Fibroblast of skin of right quadriceps (primary cell): ENCODE data around the gene RPL10A.

Source experiments
- DNase-seq: peaks from one replicate; pipeline ENCODE4 v3.0.0-alpha.2; 2013

RPL10A gene

GRCh38 chr6:35493307-35493983 lies 25.2 kb downstream of the RPL10A start:
- no peak for DNase-seq

DNA sequence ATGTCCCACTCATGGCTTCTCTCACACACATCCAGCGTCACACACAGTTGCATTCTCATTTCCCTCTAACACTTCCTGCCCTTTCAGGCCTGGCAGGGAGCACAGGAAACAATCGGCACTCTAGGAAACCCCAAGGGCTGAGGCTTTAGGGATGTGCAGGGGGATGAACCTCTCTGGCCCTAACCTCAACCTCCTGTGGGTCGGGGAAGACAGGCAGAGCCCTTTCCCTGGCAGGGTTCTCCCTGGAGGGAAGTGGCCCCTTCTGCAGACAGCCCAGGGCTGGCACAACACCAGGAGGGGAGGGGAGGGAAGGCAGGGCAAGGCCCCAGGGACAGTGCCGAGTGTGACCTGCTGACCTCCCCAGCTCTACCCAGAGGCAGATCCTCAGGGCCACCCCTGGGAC lies 26.0 kb downstream of the RPL10A start:
- no peak for DNase-seq

GRCh38 chr6:35495258-35496035 lies 27.2 kb downstream of the RPL10A start:
- DNase-seq = no peak

DNA sequence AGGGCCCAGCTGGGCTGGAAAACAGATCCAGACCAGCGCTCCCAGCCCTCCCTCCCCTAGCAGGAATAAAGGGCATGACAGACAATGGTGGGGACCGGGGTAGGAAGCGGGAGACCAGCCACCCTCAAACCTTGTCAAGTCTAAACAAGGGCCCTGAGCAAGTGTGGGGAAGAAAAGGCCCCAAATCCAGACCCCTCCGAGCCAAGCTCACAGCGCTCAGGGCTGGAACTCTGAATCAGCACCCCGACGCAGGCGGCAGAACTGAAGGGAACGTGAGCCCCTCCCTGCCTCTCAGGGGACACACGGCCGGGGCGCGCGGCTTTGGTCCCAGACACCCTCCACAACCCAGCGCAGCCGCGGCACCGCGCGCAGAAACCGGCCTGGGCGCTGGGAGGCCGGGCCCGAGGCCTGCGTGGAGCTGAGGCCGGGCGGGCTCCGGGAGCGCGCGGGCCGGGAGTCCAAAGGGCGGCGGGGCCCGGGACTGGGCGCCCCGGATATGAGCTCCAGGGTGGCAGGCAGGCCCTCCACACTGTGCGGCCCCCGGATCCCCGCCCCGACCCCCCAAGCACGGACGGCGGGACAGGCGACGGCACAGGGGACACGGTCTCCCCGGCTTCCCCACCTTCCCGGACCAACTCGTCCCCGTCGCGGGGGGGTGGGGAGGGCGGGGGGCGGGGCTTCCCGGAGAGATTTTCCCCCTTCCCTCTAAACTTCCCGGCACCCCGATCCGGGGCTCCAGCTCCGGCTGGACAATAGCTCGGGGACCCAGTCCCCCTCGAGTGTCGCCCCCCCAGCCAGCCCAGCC lies 28.0 kb downstream of the RPL10A start:
- DNase-seq = no peak

DNA sequence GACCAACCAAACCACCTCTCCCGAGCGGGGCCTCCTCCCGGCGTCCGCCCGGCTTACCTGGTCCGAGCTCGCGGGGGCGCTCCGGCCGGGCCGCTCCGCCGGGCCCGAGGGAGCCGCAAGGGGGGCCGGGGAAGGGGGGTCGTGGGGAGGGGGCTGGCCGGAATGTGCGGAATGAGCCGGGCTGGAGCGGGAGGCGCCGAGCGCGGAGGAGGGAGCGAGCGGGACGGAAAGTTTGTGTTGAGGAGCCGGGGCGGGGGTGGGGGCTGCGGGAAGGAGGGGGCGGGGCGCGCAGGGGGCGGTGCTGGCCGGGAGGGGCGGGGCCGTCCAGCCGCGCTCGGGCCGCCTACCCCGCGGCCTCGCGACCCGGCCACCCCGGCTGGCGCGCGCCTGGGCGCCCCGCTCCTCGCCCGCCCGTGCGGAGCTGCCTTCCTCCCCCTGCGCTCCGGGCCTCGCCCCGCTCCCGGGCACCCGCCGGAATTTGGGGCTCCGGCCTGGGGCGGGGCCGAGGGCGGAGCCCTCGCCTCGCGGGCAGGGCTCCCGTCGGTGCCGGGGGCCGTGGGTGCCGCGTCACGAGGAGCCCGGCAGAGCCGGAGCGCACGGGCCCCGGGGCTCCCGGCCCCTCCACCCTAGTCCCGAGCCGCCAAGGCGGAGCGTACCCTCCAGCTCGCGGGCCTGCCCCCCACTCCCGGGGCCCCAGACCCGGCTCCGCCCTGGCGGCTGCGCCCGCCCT lies 28.8 kb downstream of the RPL10A start, which contains the start of gene TEAD3:
Gene TEAD3, minus strand, starts transcription at position 239 of the 730 bp plus-strand sequence.
- peak; percentile 77 for DNase-seq

DNA sequence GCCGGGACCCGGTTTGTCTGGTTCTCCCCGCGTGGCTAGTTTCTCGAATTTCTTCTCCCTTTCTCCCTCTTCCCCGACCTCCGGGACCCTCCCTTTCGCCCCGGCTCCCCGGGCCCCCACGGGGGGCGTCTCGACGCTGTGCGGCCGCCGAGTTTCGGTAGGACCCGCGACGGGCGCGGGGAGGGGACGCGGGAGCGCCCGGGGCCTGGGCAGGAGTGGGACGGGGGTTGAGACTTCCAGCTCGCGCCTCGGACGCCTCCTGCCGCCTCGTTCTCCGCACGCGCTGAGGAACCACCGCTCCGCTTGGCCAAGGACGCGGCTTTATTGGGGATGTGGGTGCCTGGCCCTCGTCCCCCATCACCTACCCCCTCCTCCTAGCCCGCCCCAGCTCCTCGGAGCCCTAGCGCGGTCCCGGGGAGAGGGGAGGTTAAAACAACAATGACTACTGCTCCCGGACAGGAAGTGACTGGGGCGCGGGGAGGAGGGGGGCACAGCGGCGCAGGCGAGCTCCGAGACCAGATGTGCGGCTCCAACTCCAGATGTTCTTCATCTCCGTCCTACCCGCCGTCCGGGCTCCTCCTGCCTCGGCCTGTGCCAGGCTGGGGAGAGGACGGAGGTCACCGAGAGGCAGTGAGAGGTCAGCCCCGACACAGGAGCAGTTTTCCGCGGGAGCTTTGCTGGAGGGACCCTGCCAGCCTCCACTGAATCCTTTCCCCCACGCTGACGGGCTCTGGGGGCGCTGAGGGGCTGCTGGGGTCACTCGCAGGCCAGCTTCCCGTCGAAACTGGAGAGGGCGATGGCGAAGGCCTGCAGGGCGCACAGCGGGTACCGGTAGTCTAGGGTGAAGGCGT lies 29.6 kb downstream of the RPL10A start:
- peak; percentile 73 for DNase-seq

GRCh38 chr6:35498422-35499067 lies 30.3 kb downstream of the RPL10A start:
- DNase-seq = no peak

DNA sequence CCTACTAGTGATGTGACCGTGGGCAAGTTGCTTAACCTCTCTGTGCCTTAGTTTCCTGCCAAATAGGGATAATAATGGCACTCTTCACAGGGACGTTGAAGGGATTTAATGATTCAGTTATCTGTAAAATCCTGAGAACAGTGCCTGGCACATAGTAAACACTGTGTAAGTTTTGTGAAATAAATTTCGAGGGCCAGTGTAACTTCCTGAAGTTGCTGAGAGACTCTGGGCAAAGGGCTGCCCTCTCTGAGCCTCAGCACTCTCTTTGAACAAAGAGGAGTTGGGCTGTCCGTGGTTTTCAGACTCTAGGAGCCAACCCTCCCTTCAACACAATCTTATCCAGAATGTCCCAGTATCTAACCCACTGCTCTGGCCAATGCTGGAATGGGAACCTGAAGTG lies 31.2 kb downstream of the RPL10A start:
- no peak for DNase-seq

DNA sequence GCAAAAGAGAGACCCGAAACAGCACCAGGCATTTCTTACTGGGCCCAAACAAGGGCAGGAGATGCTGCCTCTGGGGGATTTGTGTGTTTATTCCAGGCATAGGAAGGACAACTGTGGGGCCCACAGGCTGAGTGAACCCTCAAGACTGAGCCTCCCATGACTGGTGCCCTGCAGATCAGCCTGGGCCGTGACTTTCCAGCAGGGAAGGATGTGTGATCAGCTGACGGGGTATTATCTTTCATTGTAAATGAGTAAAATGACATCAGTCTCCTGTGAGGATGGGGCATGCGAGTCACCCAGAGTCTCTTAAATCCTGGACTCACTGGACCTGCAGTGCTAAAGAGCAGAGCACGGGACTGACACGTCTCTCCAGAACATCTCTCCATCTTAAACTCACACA lies 32.6 kb downstream of the RPL10A start:
- peak; percentile 57 for DNase-seq

GRCh38 chr6:35501784-35502183 lies 33.6 kb downstream of the RPL10A start:
- DNase-seq = no peak

DNA sequence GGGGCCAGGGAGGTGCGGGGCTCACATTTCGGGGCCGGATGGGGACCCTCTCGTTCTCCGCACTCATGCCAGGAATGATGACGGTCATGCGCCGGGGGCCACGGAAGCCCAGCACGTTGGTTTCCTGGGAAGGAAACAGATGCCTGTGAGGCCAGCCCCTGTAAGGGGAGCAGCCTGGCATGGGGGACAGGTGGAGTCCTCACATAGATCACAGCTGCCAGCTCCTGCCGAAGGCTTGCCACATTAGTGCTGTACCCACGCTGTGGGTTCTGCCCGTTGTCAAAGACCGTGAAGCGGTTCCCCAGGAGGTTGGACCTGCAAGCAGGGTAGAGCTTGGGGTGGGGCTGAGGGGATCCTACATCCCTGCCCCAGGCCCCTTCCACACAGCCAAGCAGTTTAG lies 35.3 kb downstream of the RPL10A start:
- DNase-seq = no peak

GRCh38 chr6:35505999-35506412 lies 37.8 kb downstream of the RPL10A start:
- no peak for DNase-seq

DNA sequence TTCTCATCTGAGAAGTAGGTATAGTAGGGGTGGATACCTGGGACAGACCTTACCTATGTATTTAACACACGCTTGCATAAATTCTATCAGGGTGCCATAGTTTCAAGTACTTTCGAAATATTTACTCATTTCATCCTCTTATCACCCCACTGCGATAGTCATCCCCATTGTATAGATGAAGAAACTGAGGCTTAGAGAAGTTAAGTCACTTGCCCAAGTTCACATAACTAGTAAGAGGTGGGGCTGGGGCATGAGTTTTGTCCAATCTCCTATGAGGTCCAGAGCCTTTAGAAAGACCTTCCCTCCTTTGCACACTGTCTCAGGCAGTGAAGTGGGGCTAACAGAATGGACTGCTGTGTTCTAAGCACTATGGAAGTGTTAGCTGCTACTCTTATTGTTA lies 38.3 kb downstream of the RPL10A start:
- no peak for DNase-seq

- no peak for DNase-seq
These were observed 39.0 kb downstream of the RPL10A start for GRCh38 chr6:35507221-35507620.

GRCh38 chr6:35508027-35508426 lies 39.8 kb downstream of the RPL10A start:
- no peak for DNase-seq

- no peak for DNase-seq
These were observed 40.3 kb downstream of the RPL10A start for GRCh38 chr6:35508542-35508941.

DNA sequence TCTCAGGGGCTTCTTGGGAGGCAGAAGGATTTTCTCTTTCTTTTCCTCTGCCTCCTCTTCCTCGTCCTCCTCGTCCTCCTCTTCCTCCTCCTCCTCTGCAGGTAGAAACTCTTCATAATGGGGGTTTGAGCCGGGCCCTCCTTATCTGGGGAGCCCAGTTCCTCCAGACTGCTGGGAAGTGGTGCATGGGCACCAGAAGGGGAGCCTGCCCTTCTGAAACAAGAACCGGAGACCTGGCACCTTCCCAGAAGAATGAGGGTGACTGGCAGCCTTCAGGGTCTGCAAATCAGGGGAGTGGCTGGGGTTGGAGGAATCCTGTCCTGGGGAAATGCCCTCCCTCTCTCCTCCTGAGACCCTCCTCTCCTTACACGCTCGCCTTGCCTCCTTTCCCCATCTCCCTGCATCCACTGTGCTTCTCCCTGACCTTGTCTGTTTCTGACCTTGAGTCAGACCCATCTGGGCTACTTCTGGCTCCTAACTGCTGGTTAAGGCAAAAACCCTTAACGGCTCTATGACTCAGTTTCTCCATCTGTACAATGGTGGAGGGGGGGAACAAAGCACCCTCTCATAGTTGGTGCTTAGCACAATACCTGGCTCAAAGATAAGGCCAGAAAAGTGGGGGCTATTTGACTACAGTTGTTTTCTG lies 42.8 kb downstream of the RPL10A start:
- no peak for DNase-seq

GRCh38 chr6:35511562-35511941 lies 43.4 kb downstream of the RPL10A start:
- DNase-seq = no peak

DNA sequence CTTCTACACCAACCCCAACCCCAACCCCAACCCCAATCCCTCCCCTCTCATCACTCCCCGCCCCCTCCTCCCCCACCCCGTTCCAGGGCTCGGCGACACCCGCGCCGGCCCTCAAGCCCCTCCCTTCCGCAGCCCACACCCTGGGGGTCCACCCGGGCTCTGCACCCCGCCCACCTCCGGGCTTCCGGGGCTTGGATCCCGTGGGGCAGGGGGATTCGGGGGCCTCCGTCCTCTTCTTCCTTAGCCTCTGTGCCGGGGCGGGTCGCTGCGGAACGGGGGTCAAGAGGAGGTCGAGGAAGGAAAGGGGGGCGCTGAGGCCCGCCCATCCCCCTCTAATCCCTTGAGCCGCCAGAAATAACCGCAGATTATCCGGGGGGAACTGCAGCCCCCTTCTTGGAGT lies 43.8 kb downstream of the RPL10A start:
- DNase-seq = no peak

GRCh38 chr6:35512740-35513139 lies 44.5 kb downstream of the RPL10A start, which contains the start of gene TULP1:
TULP1 (minus strand) TSS chr6:35512896; CDS start chr6:35512858, 38 bp downstream.
- no peak for DNase-seq

GRCh38 chr6:35514587-35514986 lies 46.4 kb downstream of the RPL10A start:
- no peak for DNase-seq
